DND-41 (cell line): ENCODE measurements around the gene HTR2A.

ENCODE experiments used
- ATAC-seq: fragments of 200-7000 bp; cut with Tn5 transposase; 3 replicates; pipeline ENCODE4 v1.9.1; 2021; ENCODE audit warnings: low read depth; ENCODE audit not compliant: insufficient read depth
- DNase-seq: peaks from one replicate; pipeline ENCODE4 v3.0.0-alpha.2; 2020
- H2AFZ ChIP-seq: 2 replicates; pipeline ENCODE4 v1.6.0; 2012; ENCODE audit warnings: low read depth, low read length
- H3K27ac ChIP-seq: 2 replicates; pipeline ENCODE4 v1.5.1; 2012; ENCODE audit warnings: low read length, inconsistent platforms
- H3K27me3 ChIP-seq: fragments of 200-600 bp; sonication (generic); 2 replicates; pipeline ENCODE4 v1.6.0; 2012; ENCODE audit warnings: low read length, mild to moderate bottlenecking, inconsistent platforms; ENCODE audit not compliant: insufficient read depth, poor library complexity
- H3K36me3 ChIP-seq: 2 replicates; pipeline ENCODE4 v1.5.1; 2012; ENCODE audit warnings: low read length, inconsistent platforms; ENCODE audit not compliant: insufficient read depth
- H3K4me1 ChIP-seq: 2 replicates; pipeline ENCODE4 v1.5.1; 2012; ENCODE audit warnings: mild to moderate bottlenecking, low read length; ENCODE audit not compliant: insufficient read depth
- H3K4me2 ChIP-seq: 2 replicates; pipeline ENCODE4 v1.6.0; 2012; ENCODE audit warnings: mild to moderate bottlenecking, moderate library complexity, low read length, inconsistent platforms; ENCODE audit not compliant: insufficient read depth
- H3K4me3 ChIP-seq, 2 experiments: fragments of 200-600 bp in 1 of 2; shearing (Covaris generic) in 1 of 2; 2 replicates each; pipeline ENCODE4 v1.5.1; 2012 to 2016; ENCODE audit warnings: inconsistent platforms in 2 of 2, low read length in 2 of 2, mild to moderate bottlenecking in 2 of 2, low read depth in 1 of 2, moderate library complexity in 1 of 2
- H3K79me2 ChIP-seq: 2 replicates; pipeline ENCODE4 v1.6.0; 2012; ENCODE audit warnings: low read length, inconsistent platforms; ENCODE audit not compliant: insufficient read depth
- H3K9ac ChIP-seq: 2 replicates; pipeline ENCODE4 v1.6.0; 2012; ENCODE audit warnings: low read depth, mild to moderate bottlenecking, inconsistent platforms, low read length, moderate library complexity
- H3K9me3 ChIP-seq: 2 replicates; pipeline ENCODE4 v1.5.1; 2012; ENCODE audit warnings: low read length, moderate library complexity, mild to moderate bottlenecking, inconsistent platforms; ENCODE audit not compliant: insufficient read depth, severe bottlenecking
- H4K20me1 ChIP-seq: 2 replicates; pipeline ENCODE4 v1.6.0; 2012; ENCODE audit warnings: low read length; ENCODE audit not compliant: insufficient read depth
- CTCF ChIP-seq: IDR thresholded peaks from 2 replicates; pipeline ENCODE4 v1.5.1; 2012; ENCODE audit warnings: borderline replicate concordance, low read length, moderate library complexity, mild to moderate bottlenecking; ENCODE audit not compliant: poor library complexity, severe bottlenecking; ENCODE audit errors: extremely low read depth
- EZH2 ChIP-seq: IDR thresholded peaks from 3 replicates; pipeline ENCODE4 v1.6.1; 2012; ENCODE audit warnings: borderline replicate concordance, low read depth, mild to moderate bottlenecking, moderate library complexity, low read length, inconsistent platforms; ENCODE audit not compliant: severe bottlenecking

The HTR2A gene

GRCh38 chr13:46926916-46927590, 30.2 kb upstream of the HTR2A start:
- H3K4me2 ChIP-seq: no peak overlapping the region
- no peak for ATAC-seq

GRCh38 chr13:46925486-46925885, 28.6 kb upstream of the HTR2A start:
- Histone ChIP-seq H4K20me1 (no peaks in the 10 kb centered on the region), H3K27me3 (peaks cover 4% of the 10 kb centered on the region), H3K4me1 (no peaks in the 10 kb centered on the region), H3K36me3 (no peaks in the 10 kb centered on the region), H3K4me2 (no peak overlapping the region), H3K9me3 (no peaks in the 10 kb centered on the region), H2AFZ (no peak overlapping the region), H3K27ac (no peak overlapping the region), H3K4me3 (no peak overlapping the region), H3K9ac (no peak overlapping the region), H3K79me2 (no peaks in the 10 kb centered on the region)
- DNase-seq (no peak), ATAC-seq (no peak)
- TF ChIP-seq EZH2: no peak
- no peak for TF ChIP-seq CTCF

More at GRCh38 chr13:46926916-46927590, 30.2 kb upstream of the HTR2A start:
- Histone ChIP-seq H4K20me1 (no peaks in the 10 kb centered on the region), H3K9me3 (no peaks in the 10 kb centered on the region), H3K27ac (no peak overlapping the region), H3K4me3 (no peak overlapping the region), H2AFZ (no peak overlapping the region), H3K27me3 (peaks cover 4% of the 10 kb centered on the region), H3K9ac (no peak overlapping the region), H3K4me1 (no peaks in the 10 kb centered on the region), H3K36me3 (no peaks in the 10 kb centered on the region), H3K79me2 (no peaks in the 10 kb centered on the region)
- DNase-seq: no peak
- TF ChIP-seq CTCF: no peak

- no peak overlapping the region for H3K27ac ChIP-seq
- H2AFZ ChIP-seq: no peak overlapping the region
- no peak overlapping the region for H3K4me2 ChIP-seq
- no peak overlapping the region for H3K4me3 ChIP-seq
- no peaks in the 10 kb centered on the region for H3K36me3 ChIP-seq
- H3K9me3 ChIP-seq: no peaks in the 10 kb centered on the region
- no peaks in the 10 kb centered on the region for H4K20me1 ChIP-seq
- DNase-seq (no peak), ATAC-seq (no peak)
- H3K9ac ChIP-seq: no peak overlapping the region
- no peak for TF ChIP-seq CTCF
- no peak for TF ChIP-seq EZH2
- H3K4me1 ChIP-seq: no peaks in the 10 kb centered on the region
- H3K79me2 ChIP-seq: no peaks in the 10 kb centered on the region
- peaks cover 6% of the 10 kb centered on the region for H3K27me3 ChIP-seq
These were observed 17.5 kb upstream of the HTR2A start for GRCh38 chr13:46914341-46914740.

GRCh38 chr13:46913757-46914156, 16.9 kb upstream of the HTR2A start:
- Histone ChIP-seq H3K9ac (no peak overlapping the region), H2AFZ (no peak overlapping the region), H3K9me3 (no peaks in the 10 kb centered on the region), H3K4me1 (no peaks in the 10 kb centered on the region), H3K36me3 (no peaks in the 10 kb centered on the region), H3K4me3 (no peak overlapping the region), H3K79me2 (no peaks in the 10 kb centered on the region), H3K4me2 (no peak overlapping the region), H3K27ac (no peak overlapping the region), H4K20me1 (no peaks in the 10 kb centered on the region), H3K27me3 (peaks cover 6% of the 10 kb centered on the region)
- TF ChIP-seq EZH2 (no peak), CTCF (no peak)
- ATAC-seq (no peak), DNase-seq (no peak)
